Measurements from ENCODE around the gene SPN. TPM values are rescaled to one million over a fixed set of nuclear protein-coding genes. Genes with fewer than 3 reads are reported as not detected.

Gene SPN
- total and polyA plus RNA-seq, 2 of the 4 experiments (the other 2 are of a cell fraction): not detected

GRCh38 chr16:29717113-29717512, 54.1 kb downstream of the SPN start:
- Histone ChIP-seq H3K4me3 (ENCODE audit: insufficient read depth, low read depth, low read length) (no peak overlapping the region), H3K9me1 (ENCODE audit: insufficient read depth, low read length) (no peaks in the 10 kb centered on the region), H3K4me2 (ENCODE audit: low read depth, low read length) (no peak overlapping the region), H3K56ac (ENCODE audit: extremely low read depth, insufficient read depth, low read length) (no peak overlapping the region), H2BK5ac (ENCODE audit: low read depth, low read length, poor library complexity, severe bottlenecking) (no peak overlapping the region), H3K4ac (ENCODE audit: low read depth, low read length) (no peak overlapping the region), H2AK9ac (replicated peaks; ENCODE audit: low read depth, low read length, poor library complexity) (no peak overlapping the region), H3K9ac (ENCODE audit: low read depth, low read length) (no peak overlapping the region), H2BK120ac (ENCODE audit: low read depth, low read length) (no peak overlapping the region), H4K5ac (ENCODE audit: low read depth, low read length) (no peak overlapping the region), H2BK20ac (ENCODE audit: low read depth, low read length) (no peak overlapping the region), H3K36me3 (ENCODE audit: control insufficient read depth, insufficient read depth, low read length) (no peaks in the 10 kb centered on the region), H3K23ac (ENCODE audit: low read depth, low read length) (no peak overlapping the region), H3K14ac (replicated peaks; ENCODE audit: low read depth, low read length) (no peak overlapping the region), H4K91ac (ENCODE audit: insufficient read depth, low read depth, low read length) (no peak overlapping the region), H3K27ac (ENCODE audit: insufficient read depth, low read length) (no peak overlapping the region), H3K27me3 (ENCODE audit: control insufficient read depth, insufficient read depth, low read length) (peaks cover 2% of the 10 kb centered on the region), H2BK15ac (ENCODE audit: low read depth, low read length) (no peak overlapping the region), H2AFZ (replicated peaks; ENCODE audit: low read length, poor library complexity) (no peak overlapping the region), H2AK5ac (ENCODE audit: low read depth, low read length) (no peak overlapping the region), H4K8ac (ENCODE audit: low read depth in 2 of 2, low read length in 2 of 2) (no peak overlapping the region), H3K18ac (ENCODE audit: low read depth, low read length) (no peak overlapping the region), H3K79me1 (ENCODE audit: low read depth in 1 of 2, low read length in 2 of 2) (no peaks in the 10 kb centered on the region), H3K9me3 (ENCODE audit: control insufficient read depth, insufficient read depth, low read length) (no peaks in the 10 kb centered on the region), H3K4me1 (ENCODE audit: control insufficient read depth, insufficient read depth, low read length) (peaks cover 1% of the 10 kb centered on the region; the same call in 1 of the 2 replicates), H4K20me1 (ENCODE audit: insufficient read depth, low read length) (no peaks in the 10 kb centered on the region)
- in situ Hi-C loops (cut with MboI; ENCODE audit: low sequenced_read_pairs): no loop called here
- ATAC-seq (ENCODE audit: low read depth): no peak
- ChIA-PET CTCF (interaction anchor here (0.8 kb wide), 1 partner anchor 12 kb away, joined by 8 read pairs; no protein-coding TSS in a partner anchor), POLR2A (ENCODE audit: unreplicated experiment) (no interaction called here)
- no peak for DNase-seq
- intact Hi-C loops (cut with micrococcal nuclease): no loop called here
- dilution Hi-C loops (cut with HindIII; ENCODE audit: low sequenced_read_pairs, unreplicated experiment): no loop called here
- WGBS, 2 experiments (ENCODE audit: extremely low coverage in 2 of 2, insufficient read length in 1 of 2): 80% methylated on average over 4 of the region's 7 CpGs; no CpG with 5 or more reads in 1 of the 2 experiments
- no peak for TF ChIP-seq CTCF (conservative IDR thresholded peaks at IDR 0.05; ENCODE audit: low read depth, low read length)
- no peak for TF ChIP-seq BHLHE40 (IDR thresholded peaks at IDR 0.05; ENCODE audit: low read depth, low read length)
- no peak for TF ChIP-seq POLR2A (IDR thresholded peaks at IDR 0.05; ENCODE audit: low read depth, low read length)
- no peak for TF ChIP-seq ELK1 (IDR thresholded peaks at IDR 0.05; ENCODE audit: borderline replicate concordance, low read depth, low read length)
- TF ChIP-seq SMC3 (IDR thresholded peaks at IDR 0.05; ENCODE audit: low read depth, low read length): no peak
- TF ChIP-seq FOS (IDR thresholded peaks at IDR 0.05; ENCODE audit: low read depth, low read length): no peak
- no peak for TF ChIP-seq MXI1 (IDR thresholded peaks at IDR 0.05; ENCODE audit: borderline replicate concordance, low read depth, low read length)
- no peak for TF ChIP-seq MAFK (IDR thresholded peaks at IDR 0.05; ENCODE audit: low read depth, low read length)
- TF ChIP-seq CHD1 (IDR thresholded peaks at IDR 0.05; ENCODE audit: low read depth, low read length): no peak
- BruUV-seq (replicated peaks): no TSS peak

All from IMR-90 (cell line).